Esophagus squamous epithelium (tissue), 5 donors: ENCODE measurements around the gene EHD4. TPM values are rescaled to one million over a fixed set of nuclear protein-coding genes. Genes with fewer than 3 reads are reported as not detected.
A peak's percentile ranks its signal among the peaks of the same experiment; 100 is the strongest.

ENCODE experiments used
- DNase-seq: peaks from one replicate; lab custom pipeline; 2025; lab: John Stamatoyannopoulos, UW
- H3K27ac ChIP-seq, 4 donors: fragments of 200-600 bp; sonication (generic); one replicate each; pipeline ENCODE4 v1.5.1; 2016 to 2019; ENCODE audit warnings: mild to moderate bottlenecking in 1 of 4
- H3K27me3 ChIP-seq, 4 donors: fragments of 200-600 bp; sonication (generic); 1 replicate in 3 of 4; 2 replicates in 1 of 4; pipeline versions ENCODE4 v1.5.1 to v1.6.0; 2017 to 2021; ENCODE audit warnings: antibody characterized with exemption in 1 of 4
- H3K36me3 ChIP-seq, 3 donors: fragments of 200-600 bp; sonication (generic); one replicate each; pipeline ENCODE4 v1.5.1; 2016 to 2019
- H3K4me1 ChIP-seq, 3 donors: fragments of 200-600 bp; sonication (generic); one replicate each; pipeline ENCODE4 v1.5.1; 2017 to 2019
- H3K4me3 ChIP-seq, 4 donors: fragments of 200-600 bp; sonication (generic); 1 replicate in 3 of 4; 2 replicates in 1 of 4; pipeline ENCODE4 v1.5.1; 2016 to 2019; ENCODE audit warnings: mild to moderate bottlenecking in 2 of 4, moderate library complexity in 1 of 4
- H3K9me3 ChIP-seq, 3 donors: fragments of 200-600 bp; sonication (generic); one replicate each; pipeline ENCODE4 v1.5.1; 2016 to 2019
- POLR2A ChIP-seq, 4 donors: fragments of 450-650 bp; IDR thresholded peaks; one replicate each; pipeline ENCODE4 v1.6.1; 2017; ENCODE audit warnings: antibody characterized with exemption in 4 of 4, mild to moderate bottlenecking in 4 of 4, moderate library complexity in 3 of 4
- WGBS, 2 donors: methylation state at CpG; one replicate each; pipeline ENCODE4 v1.1.5; 2018; 5-methylcytosine and 5-hydroxymethylcytosine counted together
- intact Hi-C: fragments of 100-400 bp; cut with DNase I; formaldehyde crosslinking; loops from one replicate; pipeline ENCODE4 v1.15.0; 2022
- total RNA-seq, 4 donors: library from RNA; depleted of rRNA; stranded (reverse); fragments of >200 nt; gene quantifications; one replicate each; pipeline ENCODE4 v1.1.0, GENCODE V29; 2016
- TF ChIP-seq, protein P1 (sequence below), 6 experiments: fragments of 450-650 bp in 4 of 6; fragments of 200-600 bp in 2 of 6; sonication (generic) in 2 of 6; IDR thresholded peaks; one replicate each; pipeline ENCODE4 v1.5.1; 2016 to 2019; ENCODE audit warnings: antibody characterized with exemption in 6 of 6, mild to moderate bottlenecking in 4 of 6, moderate library complexity in 4 of 6
- donor health status: DM: yes; HTN: yes; CAD: no.

EHD4 gene
- total RNA-seq, 4 donors from 2014 or later, result 25.4 to 45.3 (median 27.8) TPM

DNA sequence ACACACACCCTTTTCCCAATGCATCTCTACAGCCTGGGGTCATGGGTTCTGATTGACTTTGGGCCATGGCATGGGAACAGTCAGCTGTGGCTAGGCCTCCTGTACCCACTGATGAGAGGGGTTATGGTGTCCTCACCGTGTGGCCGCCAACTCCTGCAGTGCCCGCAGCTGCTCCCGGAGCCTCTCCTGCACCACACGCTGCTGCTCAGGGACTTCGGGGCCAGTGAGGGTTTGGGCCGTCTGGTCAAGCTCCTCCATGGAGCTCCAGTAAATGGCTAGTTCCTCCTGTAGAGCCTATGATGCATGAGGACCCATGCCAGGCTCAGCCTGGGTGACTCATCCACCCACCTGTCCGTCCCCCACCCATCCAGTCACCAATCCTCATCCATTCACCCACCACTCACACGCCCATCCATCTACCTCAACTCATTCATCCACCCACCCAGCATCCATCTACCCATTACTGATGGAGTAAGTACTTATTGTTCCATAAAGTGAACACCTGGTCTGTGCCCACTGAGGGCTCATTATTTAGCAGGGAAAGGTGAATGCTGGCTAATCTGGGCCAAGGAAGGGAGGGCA, 100.1 kb downstream of the EHD4 start:
- Histone ChIP-seq H3K36me3 (no peaks in the 10 kb centered on the region), H3K4me3 (no peak overlapping the region), H3K9me3 (no peaks in the 10 kb centered on the region), H3K27ac (no peak overlapping the region), H3K27me3 (no peaks in the 10 kb centered on the region), H3K4me1 (peaks cover 0 to 42% (median 20%) of the 10 kb centered on the region in 3 donors)
- no peak for DNase-seq
- 81 to 84% methylated on average over 6 to 9 of the region's 9 CpGs for WGBS, 2 donors
- no peak for TF ChIP-seq POLR2A (IDR thresholded peaks at IDR 0.05)
- TF ChIP-seq, protein P1, sequence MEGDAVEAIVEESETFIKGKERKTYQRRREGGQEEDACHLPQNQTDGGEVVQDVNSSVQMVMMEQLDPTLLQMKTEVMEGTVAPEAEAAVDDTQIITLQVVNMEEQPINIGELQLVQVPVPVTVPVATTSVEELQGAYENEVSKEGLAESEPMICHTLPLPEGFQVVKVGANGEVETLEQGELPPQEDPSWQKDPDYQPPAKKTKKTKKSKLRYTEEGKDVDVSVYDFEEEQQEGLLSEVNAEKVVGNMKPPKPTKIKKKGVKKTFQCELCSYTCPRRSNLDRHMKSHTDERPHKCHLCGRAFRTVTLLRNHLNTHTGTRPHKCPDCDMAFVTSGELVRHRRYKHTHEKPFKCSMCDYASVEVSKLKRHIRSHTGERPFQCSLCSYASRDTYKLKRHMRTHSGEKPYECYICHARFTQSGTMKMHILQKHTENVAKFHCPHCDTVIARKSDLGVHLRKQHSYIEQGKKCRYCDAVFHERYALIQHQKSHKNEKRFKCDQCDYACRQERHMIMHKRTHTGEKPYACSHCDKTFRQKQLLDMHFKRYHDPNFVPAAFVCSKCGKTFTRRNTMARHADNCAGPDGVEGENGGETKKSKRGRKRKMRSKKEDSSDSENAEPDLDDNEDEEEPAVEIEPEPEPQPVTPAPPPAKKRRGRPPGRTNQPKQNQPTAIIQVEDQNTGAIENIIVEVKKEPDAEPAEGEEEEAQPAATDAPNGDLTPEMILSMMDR (IDR thresholded peaks at IDR 0.05), result no peak
- intact Hi-C loops, result no loop called here

DNA sequence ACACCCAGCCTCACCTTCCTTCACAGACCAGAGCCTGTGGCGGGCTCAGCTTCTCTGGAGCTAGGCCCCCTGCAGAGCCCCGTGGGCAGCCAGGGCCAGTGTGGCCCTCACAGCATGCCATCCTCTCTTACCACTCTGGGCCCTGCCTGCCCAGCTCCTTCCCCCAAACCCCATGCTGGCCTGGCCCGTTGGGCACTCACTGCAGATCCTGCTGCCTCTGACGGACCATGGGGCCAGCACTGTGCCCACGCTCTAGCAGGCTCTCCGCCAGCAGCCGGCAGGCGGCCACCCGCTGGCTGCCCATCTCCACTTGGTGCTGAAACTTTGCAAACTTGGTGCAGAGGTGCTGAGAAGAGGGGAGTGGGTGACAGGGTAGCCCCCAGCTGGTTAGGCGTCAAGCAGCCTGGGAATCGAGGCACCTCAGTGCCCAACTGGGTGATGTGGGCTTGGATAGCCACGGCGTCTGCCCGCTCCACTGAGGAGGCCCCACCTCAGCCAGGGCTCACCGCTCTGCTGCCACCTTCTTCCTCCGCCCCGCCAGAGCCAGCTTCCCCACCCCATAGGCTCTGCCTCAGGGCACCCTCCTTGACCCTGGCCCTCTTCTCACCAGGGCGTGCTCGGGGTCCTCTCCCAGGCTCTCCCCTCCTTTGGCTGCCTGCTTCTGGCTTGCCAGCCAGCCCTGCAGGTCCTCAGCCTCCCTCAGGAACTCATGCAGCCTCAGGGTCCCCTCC, 101.0 kb downstream of the EHD4 start:
- Histone ChIP-seq H3K4me1 (peaks cover 0 to 35% (median 17%) of the 10 kb centered on the region in 3 donors), H3K27ac (peak overlapping the region in 2 of 4 donors; percentile 29 to 54), H3K9me3 (no peaks in the 10 kb centered on the region), H3K4me3 (no peak overlapping the region), H3K27me3 (no peaks in the 10 kb centered on the region), H3K36me3 (no peaks in the 10 kb centered on the region)
- intact Hi-C loops, result no loop called here
- TF ChIP-seq POLR2A (IDR thresholded peaks at IDR 0.05), result no peak
- TF ChIP-seq, protein P1 (IDR thresholded peaks at IDR 0.05), result no peak
- WGBS, 2 donors, result 86 to 88% methylated on average over 11 to 13 of the region's 19 CpGs
- no peak for DNase-seq

DNA sequence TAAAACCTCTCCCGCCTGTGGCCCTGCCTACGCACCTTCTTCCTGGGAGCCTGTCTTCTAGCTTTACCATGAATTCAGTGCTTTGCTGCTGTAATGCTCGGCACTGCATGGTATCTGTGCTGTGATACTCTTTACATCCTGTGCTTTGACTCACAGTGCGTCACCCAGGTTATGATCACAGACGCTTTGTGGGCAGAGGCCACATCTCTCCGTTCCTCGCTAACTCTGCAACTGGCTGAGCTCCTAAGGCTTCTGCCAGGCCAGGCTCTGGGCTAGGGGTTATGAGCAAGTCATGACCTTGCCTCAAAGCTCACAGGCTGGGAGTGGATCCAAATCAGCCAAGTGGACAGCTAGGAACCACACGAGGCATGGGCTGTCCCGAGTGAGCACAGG, 101.7 kb downstream of the EHD4 start:
- Histone ChIP-seq H3K27ac (peak overlapping the region in 2 of 4 donors; percentile 29 to 54), H3K36me3 (no peaks in the 10 kb centered on the region), H3K4me1 (peaks cover 0 to 37% (median 17%) of the 10 kb centered on the region in 3 donors), H3K4me3 (no peak overlapping the region), H3K9me3 (no peaks in the 10 kb centered on the region), H3K27me3 (no peaks in the 10 kb centered on the region)
- TF ChIP-seq POLR2A (IDR thresholded peaks at IDR 0.05), result no peak
- TF ChIP-seq, protein P1 (IDR thresholded peaks at IDR 0.05), result no peak
- intact Hi-C loops, result no loop called here
- DNase-seq, result no peak
- WGBS, 2 donors, result 43 to 62% methylated on average over 7 to 8 of the region's 9 CpGs

DNA sequence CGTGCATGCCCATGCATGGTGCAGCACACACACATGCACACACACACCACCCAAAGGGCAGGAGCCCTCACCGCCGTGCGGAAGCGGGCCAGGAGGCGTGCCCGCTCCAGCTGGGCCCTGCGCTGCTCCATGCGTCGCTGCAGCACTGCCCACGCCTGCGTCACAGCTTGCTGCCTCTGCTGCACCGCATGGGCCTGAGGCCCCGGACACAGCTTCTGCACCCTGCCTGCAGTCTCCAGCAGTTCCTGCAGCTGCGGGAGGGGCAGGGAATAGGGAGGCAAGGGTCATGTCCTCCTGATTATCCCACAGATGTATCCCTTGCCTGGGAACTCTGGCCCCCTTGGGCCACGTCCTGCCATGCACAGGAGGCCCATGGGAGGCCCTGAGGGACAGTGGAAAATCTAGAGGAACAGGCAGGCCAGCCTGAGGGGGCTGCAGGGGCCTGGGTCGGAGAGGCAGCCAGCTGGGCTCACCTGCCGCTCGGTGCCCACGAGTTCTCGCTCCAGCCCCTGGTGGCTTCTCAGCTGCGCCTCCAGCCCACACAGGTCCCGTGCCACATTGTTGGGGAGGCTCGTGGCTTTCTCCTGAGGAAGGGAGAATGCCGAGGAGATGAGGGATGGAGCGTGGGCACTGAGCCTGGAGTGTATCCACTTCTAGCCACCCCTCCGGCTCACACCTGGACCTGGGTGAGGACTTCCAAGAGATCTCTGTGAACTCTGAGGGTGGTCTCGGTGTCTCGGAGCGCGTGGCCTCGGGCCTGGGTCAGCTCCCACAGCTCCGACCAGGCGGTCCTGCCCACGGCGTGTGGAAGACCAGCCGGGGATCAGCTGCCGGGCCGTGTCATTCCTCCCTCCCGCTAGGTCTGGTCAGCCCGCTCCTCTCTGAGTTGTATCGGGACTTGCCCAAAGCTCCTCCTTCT, 102.3 kb downstream of the EHD4 start:
- Histone ChIP-seq H3K27ac (peak overlapping the region in 2 of 4 donors; percentile 29 to 54), H3K4me1 (peaks cover 0 to 39% (median 17%) of the 10 kb centered on the region in 3 donors), H3K9me3 (no peaks in the 10 kb centered on the region), H3K4me3 (no peak overlapping the region), H3K27me3 (no peaks in the 10 kb centered on the region), H3K36me3 (no peaks in the 10 kb centered on the region)
- intact Hi-C loops, result no loop called here
- TF ChIP-seq POLR2A (IDR thresholded peaks at IDR 0.05), result no peak
- TF ChIP-seq, protein P1 (IDR thresholded peaks at IDR 0.05), result no peak
- DNase-seq, result no peak
- WGBS, 2 donors, result 68 to 72% methylated on average over 13 to 24 of the region's 42 CpGs
